Hematopoietic multipotent progenitor cell treated with erythropoietin and hydrocortisone succinate and interleukin-3 and kit ligand, for 4 days (in vitro differentiated cells): ENCODE results near the gene HOXD12.

Experiments
- DNase-seq: peaks from one replicate; pipeline ENCODE4 v3.0.0-alpha.2; 2015

HOXD12 gene

GRCh38 chr2:176107731-176108181, 8.2 kb downstream of the HOXD12 start:
- no peak for DNase-seq

GRCh38 chr2:176109192-176109901, 9.8 kb downstream of the HOXD12 start:
- no peak for DNase-seq

GRCh38 chr2:176109946-176110345, 10.4 kb downstream of the HOXD12 start:
- no peak for DNase-seq

GRCh38 chr2:176110415-176111308, 11.1 kb downstream of the HOXD12 start:
- no peak for DNase-seq

- peak; percentile 71 for DNase-seq
These were observed 11.7 kb downstream of the HOXD12 start for GRCh38 chr2:176111309-176111663.

- no peak for DNase-seq
These were observed 12.3 kb downstream of the HOXD12 start for GRCh38 chr2:176111846-176112374.

GRCh38 chr2:176112375-176113302, 13.0 kb downstream of the HOXD12 start:
- DNase-seq = no peak

- DNase-seq = no peak
These were observed 14.7 kb downstream of the HOXD12 start for GRCh38 chr2:176114120-176114929.

GRCh38 chr2:176114930-176115625, 15.5 kb downstream of the HOXD12 start:
- DNase-seq = no peak

GRCh38 chr2:176115883-176116813, 16.6 kb downstream of the HOXD12 start, which contains the start of gene HOXD10:
Gene HOXD10 (plus strand): TSS chr2:176116778. CDS start chr2:176116834, 56 bp downstream.
- DNase-seq = no peak

GRCh38 chr2:176117162-176117822, 17.7 kb downstream of the HOXD12 start:
- DNase-seq = no peak

GRCh38 chr2:176117823-176118371, 18.3 kb downstream of the HOXD12 start:
- no peak for DNase-seq

GRCh38 chr2:176118601-176119339, 19.2 kb downstream of the HOXD12 start:
- DNase-seq = peak; percentile 68

GRCh38 chr2:176120364-176121189, 21.0 kb downstream of the HOXD12 start:
- DNase-seq = no peak

GRCh38 chr2:176121190-176122051, 21.8 kb downstream of the HOXD12 start:
- no peak for DNase-seq

GRCh38 chr2:176122052-176122682, 22.6 kb downstream of the HOXD12 start:
- DNase-seq = no peak
